HG03565 (cell line): ENCODE measurements around the gene CCDC154.
"Not testable (repeated sequence)": the region's sequence is repeated elsewhere in the genome, so short reads cannot be mapped to it uniquely, and the experiment has no call there.

Source experiments
- ATAC-seq: cut with Tn5 transposase; IDR thresholded peaks from one replicate; pipeline ENCODE4 v1.9.1; 2021; ENCODE audit warnings: mild to moderate bottlenecking, moderate library complexity; ENCODE audit not compliant: unreplicated experiment

CCDC154 gene

GRCh38 chr16:1474796-1475551 is 30.6 kb upstream of the CCDC154 start, which contains the start of gene CLCN7:
Gene CLCN7, minus strand, starts transcription at chr16:1475028. Its CDS starts 54 bp downstream, at chr16:1474974.
- ATAC-seq: peak; percentile 80

DNA sequence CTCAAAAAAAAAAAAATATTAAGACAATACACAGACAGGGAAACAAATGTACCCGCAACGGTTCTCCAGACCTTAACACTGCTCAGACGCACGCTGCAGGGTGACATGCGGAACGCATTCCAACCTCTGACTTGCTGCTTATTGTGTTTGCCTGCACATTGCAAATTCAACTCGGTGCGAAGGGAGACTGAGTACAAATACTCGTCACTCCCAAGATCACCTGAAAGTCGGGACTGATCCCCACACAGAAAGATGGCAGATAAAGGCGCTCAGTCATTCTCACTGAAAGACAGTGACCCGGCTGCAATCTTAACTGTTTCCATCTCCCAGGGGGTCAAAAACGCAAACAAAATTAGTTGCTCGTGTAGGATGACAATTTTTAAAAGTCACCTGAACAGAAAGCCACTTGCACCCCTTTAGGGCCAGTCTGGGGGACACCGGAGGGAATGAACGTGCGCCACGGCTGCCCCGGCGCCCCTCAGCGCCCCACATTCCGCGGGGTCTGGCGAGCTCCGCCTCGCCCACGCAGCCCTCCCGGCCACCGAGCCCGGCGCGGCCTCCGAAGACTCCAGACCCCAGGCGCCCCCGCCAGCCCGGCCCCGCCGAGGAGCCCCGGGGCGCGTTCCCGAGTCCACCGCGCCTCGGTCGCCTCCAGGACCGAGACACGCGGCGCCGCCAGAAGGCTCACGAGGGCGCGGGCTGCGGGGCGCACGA is 29.9 kb upstream of the CCDC154 start:
- no peak for ATAC-seq

GRCh38 chr16:1472974-1473373 is 28.6 kb upstream of the CCDC154 start:
- no peak for ATAC-seq

DNA sequence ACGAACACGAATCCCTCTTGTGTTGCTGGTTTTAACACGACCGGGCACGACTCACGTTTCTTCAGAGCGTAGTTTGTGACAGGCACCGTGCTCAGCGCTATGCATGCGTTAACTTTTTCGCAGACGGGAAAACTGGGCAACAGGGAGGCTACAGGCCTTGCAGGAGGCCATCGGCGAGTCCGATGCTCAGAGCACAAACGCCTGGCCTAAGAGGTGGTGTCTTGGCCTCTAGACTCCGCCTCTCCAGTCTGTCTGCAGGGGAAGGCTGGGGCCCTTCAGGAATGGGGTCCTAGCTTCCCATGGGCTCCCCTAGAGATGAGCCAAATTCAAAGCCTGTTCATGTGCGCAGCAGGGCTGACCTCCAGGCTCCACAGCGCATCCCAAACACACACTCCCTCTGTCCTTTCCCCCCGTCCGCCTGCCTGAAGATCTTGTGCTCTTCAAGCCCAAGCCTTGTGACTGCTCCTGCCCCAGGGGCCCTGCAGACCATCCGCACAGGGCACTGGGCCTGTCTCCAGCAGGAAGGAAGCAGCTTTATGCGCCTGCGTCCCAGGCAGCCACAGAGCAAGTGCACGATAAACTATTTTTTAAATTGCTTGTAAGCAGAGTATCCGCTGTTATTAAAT is 27.3 kb upstream of the CCDC154 start:
- ATAC-seq: no peak

DNA sequence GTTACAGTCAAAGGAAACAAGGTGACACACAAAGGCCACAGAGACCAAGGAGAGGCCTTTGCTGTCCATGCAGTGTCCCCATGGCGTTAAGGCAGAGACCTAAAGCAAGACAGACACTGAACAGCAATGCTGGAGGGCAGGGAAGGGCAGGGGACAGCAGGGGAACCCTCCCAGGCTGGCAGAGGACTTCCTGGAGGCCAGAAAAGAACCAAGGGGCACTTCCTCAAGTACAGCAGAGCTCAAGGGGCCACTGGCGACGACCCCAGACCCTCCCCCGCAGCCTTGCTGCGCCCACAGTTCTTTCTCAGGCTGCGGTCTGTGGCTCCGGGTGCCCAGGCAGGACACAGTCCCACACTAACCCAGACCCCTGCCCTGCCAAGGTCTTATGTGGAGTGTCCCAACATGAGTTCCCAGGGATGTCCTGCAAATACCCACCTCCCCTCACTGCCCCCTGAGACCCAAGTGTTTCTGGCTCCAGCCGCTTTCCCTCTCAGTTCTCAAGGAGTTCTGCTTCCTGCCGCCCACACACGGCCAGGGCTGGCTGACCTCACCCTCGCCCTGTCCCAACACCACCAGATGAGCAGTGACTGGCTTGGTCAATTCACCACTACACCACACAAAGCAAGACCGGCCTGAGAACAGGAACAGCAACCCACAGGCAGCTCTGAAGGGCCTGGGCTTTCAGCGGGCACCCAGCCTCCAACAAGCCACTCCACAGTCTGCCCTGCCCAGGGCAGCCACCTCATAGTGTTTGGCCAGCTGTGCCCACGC is 26.3 kb upstream of the CCDC154 start:
- no peak for ATAC-seq

DNA sequence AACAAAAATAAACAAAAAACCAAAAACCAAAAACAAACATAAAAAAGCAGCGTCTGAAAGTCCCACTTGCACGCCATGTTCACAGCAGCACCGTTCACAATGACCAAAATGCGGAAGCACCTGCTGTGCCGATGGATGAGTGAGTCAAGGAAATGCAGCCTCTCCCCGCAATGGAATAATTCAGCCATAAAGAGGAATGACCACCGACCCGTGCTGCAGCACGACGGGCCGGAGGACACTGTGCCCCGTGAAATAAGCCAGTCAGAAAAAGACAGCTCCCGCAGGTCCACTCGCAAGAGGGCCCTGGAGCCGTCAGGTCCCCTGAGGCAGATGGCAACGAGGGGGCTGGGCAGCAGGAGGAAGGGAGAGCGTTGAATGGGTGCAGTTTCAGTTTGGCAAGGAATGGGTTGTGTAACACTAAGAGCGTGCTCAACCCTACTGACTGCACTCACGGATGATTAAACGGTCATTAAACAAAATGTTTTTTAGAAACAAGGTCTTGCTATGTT is 25.4 kb upstream of the CCDC154 start:
- no peak for ATAC-seq

DNA sequence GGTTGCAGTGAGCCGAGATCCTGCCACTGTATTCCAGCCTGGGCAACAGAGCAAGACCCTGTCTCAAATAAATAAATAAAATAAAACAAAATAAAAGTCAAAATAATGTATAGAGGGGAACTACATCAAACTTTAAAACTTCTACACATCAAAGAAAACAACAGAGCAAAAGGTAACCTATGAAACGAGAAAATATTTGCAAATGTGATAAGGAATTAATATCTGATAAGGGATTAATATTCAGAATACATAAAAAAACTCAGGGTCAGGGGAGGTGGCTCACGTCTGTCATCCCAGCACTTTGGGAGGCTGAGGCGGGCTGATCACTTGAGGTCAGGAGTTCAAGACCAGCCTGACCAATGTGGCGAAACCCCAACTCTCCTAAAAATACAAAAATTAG is 24.8 kb upstream of the CCDC154 start:
- ATAC-seq: not testable (repeated sequence)

- ATAC-seq: no peak
Measured at GRCh38 chr16:1468426-1468810, 24.1 kb upstream of the CCDC154 start.

DNA sequence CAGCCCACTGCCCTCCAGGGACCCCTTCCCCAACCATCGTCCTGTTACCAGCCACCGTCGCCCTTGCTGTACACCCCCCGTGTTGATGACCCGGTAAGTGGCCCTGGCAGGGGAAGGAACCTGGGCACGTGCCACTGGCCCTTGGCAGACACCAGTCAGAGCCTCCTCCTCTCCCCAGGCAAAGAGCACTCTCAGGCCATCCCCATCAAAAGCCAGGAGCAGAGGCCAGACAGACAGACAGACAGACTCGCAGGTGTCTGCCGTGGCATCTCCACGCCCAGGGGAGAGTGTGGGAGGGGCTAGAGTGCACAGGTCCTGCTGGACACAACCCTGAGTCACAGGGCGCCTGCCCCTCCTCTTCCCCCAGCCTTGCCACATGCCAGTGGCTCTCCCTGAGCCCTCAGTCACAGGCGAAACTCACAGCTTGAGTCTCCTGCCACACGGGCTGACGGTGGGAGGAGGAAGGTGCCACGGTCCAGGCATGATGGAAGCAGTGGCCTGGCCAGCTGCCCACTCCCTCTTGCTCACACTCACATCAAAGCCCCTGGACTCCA is 22.7 kb upstream of the CCDC154 start:
- no peak for ATAC-seq

DNA sequence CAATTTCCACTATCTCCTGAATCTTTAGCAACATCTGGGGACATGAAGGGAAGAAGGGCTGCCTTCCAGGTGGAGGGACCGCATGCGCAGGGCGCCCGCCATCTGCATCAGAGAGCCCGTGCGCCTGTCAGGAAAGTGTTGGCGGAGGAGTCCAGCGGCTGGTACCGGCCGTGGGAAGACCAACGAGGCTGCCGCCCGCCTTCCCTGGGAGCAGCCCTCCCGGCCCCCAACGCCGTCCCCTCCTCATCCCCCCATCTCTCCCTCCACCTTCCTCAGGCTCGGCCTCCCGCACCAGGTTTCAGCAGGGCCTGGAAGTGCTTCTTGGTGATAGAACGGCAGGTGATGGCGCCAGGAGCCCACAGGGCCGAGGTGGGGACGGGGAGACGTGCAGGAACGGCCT is 21.7 kb upstream of the CCDC154 start:
- no peak for ATAC-seq

DNA sequence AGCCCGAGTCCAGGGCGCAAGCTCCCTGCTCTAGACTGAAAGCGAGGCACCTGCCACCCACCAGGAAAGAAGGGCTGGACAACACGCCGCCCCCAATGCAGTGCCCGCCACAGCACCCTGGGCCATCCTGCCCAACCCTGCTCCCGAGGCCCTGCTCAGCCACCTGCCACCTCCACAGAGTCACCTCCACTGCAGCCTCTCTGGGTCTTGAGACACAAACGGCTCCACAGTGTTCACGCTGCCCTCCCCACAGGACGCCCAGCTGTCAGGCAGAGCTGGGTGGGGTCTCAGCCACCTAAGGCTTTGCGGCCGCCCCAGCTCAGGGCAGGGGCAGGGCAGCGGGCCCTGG is 21.2 kb upstream of the CCDC154 start:
- no peak for ATAC-seq

DNA sequence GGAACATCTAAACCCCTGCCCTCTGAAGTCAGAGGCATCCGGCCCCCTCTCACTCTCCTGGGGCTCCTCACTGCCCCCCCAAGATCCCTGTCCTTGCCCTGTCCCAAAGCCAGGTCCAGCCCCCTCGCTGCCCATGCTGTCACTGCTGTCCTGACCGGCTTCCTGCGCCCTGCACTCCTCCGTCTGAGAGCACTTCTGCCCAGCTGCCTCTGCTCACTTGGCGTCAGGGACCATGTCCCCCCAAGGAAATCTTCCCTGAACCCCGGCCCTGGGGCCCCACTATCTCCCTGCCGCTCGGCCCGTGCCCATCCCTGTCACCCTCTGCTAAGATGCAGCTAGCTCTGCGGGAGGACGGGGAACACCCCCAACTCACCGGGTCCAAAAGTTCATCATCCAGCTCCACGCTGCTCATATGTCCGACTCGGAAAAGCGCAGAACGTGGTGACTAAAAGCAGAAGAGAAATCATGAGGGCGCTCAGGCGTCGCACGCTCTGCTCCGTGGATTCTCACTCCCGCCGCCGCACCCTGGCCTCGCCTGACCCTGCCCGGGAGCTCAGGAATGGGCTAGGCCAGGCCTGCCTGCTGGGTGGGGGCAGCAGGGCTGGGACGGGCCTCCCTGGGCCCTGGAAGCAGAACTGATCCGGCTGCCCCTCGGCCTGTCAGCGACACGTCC is 20.7 kb upstream of the CCDC154 start:
- ATAC-seq: no peak

DNA sequence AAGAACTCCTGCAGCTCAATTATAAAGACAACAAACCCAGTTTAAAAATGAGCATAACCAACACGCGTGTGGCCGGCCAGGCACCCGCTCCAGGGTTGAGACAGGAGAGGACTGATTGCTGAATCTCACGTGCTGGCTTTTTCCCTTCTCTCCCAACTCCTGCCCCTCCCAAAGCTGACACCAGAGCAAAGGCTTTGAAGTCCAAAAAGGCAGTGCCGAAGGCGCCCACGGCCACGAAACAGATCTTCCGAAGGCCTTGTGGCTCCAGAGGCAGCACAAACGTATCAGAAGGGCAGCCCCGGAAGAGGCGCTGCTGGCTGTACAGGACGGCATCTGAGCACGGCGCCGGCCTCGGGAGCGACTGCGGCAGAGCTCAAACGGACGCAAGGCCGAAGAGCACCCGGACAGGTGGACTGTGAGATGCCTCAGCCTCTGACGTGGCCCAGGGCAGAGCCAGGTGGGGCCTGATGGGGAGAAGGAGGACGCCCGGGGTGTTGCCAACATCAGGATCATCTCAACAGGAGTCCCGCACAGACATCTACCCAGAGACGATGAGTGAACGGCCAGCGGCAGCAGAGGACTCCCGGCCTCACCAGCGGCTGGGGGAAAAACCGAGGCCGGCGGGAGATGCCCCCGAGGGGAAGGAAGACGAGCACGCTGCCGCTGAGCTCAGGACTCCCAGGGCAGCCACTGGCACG is 20.0 kb upstream of the CCDC154 start:
- no peak for ATAC-seq

DNA sequence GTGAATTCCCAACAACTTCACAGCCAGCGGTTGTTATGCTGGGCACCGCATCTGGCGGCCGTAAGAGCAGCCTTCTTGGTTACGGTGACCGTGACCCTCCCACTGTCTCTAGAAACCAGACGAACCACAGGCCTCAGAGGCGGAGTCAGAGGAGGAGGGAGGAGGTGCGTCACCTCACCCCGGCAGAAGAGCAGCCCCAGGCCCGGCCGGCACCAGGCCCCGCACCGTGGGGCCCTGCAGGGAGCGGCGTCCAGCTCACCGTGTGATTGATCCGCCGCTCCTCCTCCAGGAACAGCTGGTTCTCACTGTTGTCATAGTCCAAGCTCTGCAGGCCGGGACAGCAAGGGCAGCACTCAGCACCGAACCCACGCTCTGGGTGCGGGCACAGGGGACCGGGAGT is 16.8 kb upstream of the CCDC154 start:
- no peak for ATAC-seq

DNA sequence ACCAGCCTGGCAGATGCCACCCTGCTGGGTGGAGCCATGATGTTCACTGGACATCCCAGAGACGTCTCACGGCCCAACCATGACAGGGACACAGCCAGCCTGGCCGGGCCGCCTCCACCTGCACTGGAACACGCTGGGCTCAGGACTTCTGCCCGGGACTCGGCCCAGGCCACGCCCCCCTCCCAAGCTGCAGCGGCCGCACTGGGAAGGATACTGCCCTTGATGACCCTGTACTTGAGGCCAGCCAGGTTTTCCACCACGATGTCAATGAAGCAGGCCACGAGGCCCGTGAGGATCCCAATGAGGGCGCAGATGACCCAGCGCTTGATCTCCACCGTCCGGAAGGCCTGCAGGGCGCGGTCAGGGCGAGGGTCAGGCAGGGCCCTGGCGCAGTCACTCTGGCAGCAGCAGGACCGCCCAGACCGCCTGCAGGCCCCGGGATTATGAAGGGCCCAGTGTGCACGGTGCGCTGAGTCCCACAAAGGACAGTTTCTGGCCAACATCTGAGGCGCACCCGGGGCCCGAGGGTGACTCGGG is 16.3 kb upstream of the CCDC154 start:
- no peak for ATAC-seq

DNA sequence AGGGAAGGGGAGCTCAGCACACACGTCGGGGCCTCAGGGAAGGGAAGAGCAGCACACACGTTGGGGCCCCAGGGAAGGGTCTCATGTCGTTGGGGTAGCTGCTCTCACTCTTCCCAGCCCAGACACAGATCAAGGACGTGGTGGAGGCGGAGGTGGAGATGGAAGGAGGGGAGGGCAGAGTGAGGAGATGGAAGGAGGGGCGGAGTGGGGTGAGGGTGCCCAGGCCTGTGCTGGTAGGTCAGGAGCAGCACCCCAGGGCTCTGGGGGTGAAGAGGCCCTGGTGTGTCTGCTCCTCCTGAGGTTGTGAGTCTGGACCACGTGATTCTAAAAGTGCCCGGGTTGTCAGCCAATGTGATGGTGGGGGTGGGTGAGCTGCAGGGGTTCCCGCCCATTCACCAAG is 15.6 kb upstream of the CCDC154 start:
- no peak for ATAC-seq

GRCh38 chr16:1458977-1459341 is 14.6 kb upstream of the CCDC154 start:
- no peak for ATAC-seq

DNA sequence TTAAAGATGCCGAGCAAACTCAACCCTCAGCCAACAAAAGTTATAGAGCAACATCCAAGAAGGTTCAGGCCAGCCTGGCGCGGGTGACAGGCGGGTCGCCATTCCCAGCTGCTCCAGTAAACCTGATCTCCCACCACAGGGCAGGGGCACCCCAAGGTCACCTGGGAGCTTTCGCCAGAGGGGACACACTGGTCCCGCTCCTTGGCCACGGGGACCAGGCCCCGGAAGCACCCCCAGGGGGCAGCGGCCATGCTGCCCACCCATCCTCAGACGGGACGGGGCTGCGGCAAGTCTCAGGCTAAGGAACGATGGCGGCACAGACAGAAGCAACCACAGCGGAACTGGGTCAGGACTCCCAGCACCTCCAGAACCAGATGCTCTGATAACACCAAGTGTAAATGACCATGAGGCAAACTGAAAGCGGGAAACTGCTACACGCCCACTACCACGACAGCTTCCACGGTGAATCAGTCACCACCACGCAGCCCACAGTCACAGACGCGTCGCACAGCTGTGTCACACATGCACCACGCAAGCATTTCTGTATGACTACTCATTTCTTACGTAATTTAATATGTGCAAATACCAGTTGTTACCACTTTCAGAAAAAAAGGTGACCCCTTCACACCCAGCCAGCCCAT is 14.1 kb upstream of the CCDC154 start:
- no peak for ATAC-seq
